Measurements from ENCODE around the gene NOLC1. TPM values are rescaled to one million over a fixed set of nuclear protein-coding genes. Genes with fewer than 3 reads are reported as not detected.
A peak's percentile ranks its signal among the peaks of the same experiment; 100 is the strongest.

Gene NOLC1
- 68.3 TPM for polyA plus RNA-seq
- long read RNA-seq, donor 1, partial matches to known transcripts: 0 of 1 reads
- long read RNA-seq, donor 1, other reads (novel, unspliced or antisense): 0 of 1 reads
- long read RNA-seq, donor 2, partial matches to known transcripts: 0 of 1 reads
- long read RNA-seq, donor 2, other reads (novel, unspliced or antisense): 0 of 1 reads
- long read RNA-seq, donor 3: 0 reads
- long read RNA-seq, donor 4: 0 reads
- long read RNA-seq, donor 5, partial matches to known transcripts: 0 of 1 reads
- long read RNA-seq, donor 5, other reads (novel, unspliced or antisense): 0 of 1 reads
- long read RNA-seq, donor 6, partial matches to known transcripts: 0 of 5 reads
- long read RNA-seq, donor 6, other reads (novel, unspliced or antisense): 0 of 5 reads
- long read RNA-seq, donor 7, partial matches to known transcripts: 12 of 17 reads
- long read RNA-seq, donor 7, other reads (novel, unspliced or antisense): 0 of 17 reads
- long read RNA-seq, donor 8, transcript NOLC1-207 (13 exons, 2,441 nt): major isoform, 6 of 8 reads
- long read RNA-seq, donor 8, partial matches to known transcripts: 0 of 8 reads
- long read RNA-seq, donor 8, other reads (novel, unspliced or antisense): 0 of 8 reads
- long read RNA-seq, donor 9, partial matches to known transcripts: 7 of 12 reads
- long read RNA-seq, donor 9, other reads (novel, unspliced or antisense): 0 of 12 reads
- long read RNA-seq, donor 10, partial matches to known transcripts: 0 of 6 reads
- long read RNA-seq, donor 10, other reads (novel, unspliced or antisense): 0 of 6 reads
- long read RNA-seq, donor 11, partial matches to known transcripts: 0 of 4 reads
- long read RNA-seq, donor 11, other reads (novel, unspliced or antisense): 0 of 4 reads

DNA sequence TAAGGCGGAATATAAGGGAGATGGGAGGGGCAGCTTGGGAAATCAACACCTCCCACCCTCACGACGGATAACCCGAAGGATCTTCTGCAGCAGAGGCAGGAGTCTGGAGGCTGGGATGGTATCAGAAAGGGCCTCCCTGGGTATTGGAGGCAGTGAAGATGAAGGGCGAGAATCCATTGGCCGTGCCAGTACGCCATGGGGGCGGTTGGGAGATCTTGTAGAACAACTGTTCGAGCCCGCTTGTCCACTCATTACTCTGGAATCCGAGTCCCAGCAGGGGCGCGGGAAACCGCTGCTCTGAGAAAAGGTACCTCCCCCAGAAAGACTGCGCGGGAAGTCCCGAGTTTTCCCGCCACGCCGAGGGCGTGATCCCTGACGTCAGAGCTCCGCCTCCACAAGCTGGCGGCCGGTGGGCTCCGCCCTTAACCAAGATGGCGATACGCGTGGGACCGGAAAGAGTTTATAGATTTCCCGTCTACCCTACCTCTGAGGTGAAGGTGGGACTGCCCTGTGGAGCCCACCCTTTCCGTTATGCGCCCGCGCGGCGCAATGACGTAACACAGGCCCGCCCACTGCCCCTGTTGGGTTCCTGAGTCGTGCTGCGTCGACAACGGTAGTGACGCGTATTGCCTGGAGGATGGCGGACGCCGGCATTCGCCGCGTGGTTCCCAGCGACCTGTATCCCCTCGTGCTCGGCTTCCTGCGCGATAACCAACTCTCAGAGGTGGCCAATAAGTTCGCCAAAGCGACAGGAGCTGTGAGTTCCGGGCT lies at the start of gene NOLC1:
Gene NOLC1 (plus strand): TSS at position 616 of the 771 bp plus-strand sequence. CDS start 22 bp downstream, at position 638.
- H3K4me3 ChIP-seq (ENCODE audit: low read length): peak within 1 kb of the TSS; percentile 90
- no CpG with 5 or more reads among the region's 59 CpGs for WGBS (ENCODE audit: insufficient coverage, low lambda C conversion rate)
- no peaks in the 10 kb centered on the region for H3K9me3 ChIP-seq (ENCODE audit: control insufficient read depth, low read depth, low read length)
- peaks cover 19% of the 10 kb centered on the region for H3K4me1 ChIP-seq (ENCODE audit: control insufficient read depth, insufficient read depth, low read length)
- peaks cover 45% of the 10 kb centered on the region for H3K36me3 ChIP-seq (ENCODE audit: control insufficient read depth, insufficient read depth, low read length)
- peak within 1 kb of the TSS; percentile 91 for H3K27ac ChIP-seq (ENCODE audit: low read length)
- H3K27me3 ChIP-seq (ENCODE audit: control insufficient read depth, insufficient read depth, low read length): no peaks in the 10 kb centered on the region
- peak; percentile 99 to 100 for DNase-seq

DNA sequence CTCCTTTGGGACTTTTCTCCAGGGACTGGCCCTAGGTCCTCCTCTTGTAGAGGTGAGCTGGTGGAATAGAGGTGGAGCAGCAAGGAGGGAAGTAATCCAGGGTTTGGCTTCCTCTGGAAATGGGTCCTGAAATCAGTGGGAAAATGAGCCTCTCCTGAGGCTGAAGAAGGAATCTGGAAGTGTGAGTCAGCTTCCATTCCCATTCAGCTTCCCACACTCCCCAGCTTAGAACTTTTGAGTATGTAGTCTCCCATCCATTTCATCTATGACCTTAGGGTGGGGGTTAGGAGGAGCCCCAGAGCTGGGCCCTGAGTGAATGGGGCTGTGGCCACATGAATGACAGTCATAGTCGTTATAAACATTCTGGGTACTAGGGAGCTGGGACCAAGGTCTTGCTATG lies 49.8 kb upstream of the NOLC1 start:
- Histone ChIP-seq H3K4me3 (ENCODE audit: low read length) (no peak overlapping the region), H3K36me3 (ENCODE audit: control insufficient read depth, insufficient read depth, low read length) (peaks cover 15% of the 10 kb centered on the region), H3K9me3 (ENCODE audit: control insufficient read depth, low read depth, low read length) (no peaks in the 10 kb centered on the region), H3K27me3 (ENCODE audit: control insufficient read depth, insufficient read depth, low read length) (no peaks in the 10 kb centered on the region), H3K27ac (ENCODE audit: low read length) (no peak overlapping the region), H3K4me1 (ENCODE audit: control insufficient read depth, insufficient read depth, low read length) (no peaks in the 10 kb centered on the region)
- no peak for DNase-seq
- no CpG with 5 or more reads among the region's 1 CpG for WGBS (ENCODE audit: insufficient coverage, low lambda C conversion rate)

- Histone ChIP-seq H3K4me1 (ENCODE audit: control insufficient read depth, insufficient read depth, low read length) (no peaks in the 10 kb centered on the region), H3K27ac (ENCODE audit: low read length) (no peak overlapping the region), H3K4me3 (ENCODE audit: low read length) (no peak overlapping the region), H3K9me3 (ENCODE audit: control insufficient read depth, low read depth, low read length) (no peaks in the 10 kb centered on the region), H3K27me3 (ENCODE audit: control insufficient read depth, insufficient read depth, low read length) (no peaks in the 10 kb centered on the region), H3K36me3 (ENCODE audit: control insufficient read depth, insufficient read depth, low read length) (peaks cover 60% of the 10 kb centered on the region)
- WGBS (ENCODE audit: insufficient coverage, low lambda C conversion rate): no CpG with 5 or more reads among the region's 2 CpGs
- peak in 1 of 2 donors; percentile 8 for DNase-seq
These were observed 45.2 kb upstream of the NOLC1 start for GRCh38 chr10:102106998-102107397.

DNA sequence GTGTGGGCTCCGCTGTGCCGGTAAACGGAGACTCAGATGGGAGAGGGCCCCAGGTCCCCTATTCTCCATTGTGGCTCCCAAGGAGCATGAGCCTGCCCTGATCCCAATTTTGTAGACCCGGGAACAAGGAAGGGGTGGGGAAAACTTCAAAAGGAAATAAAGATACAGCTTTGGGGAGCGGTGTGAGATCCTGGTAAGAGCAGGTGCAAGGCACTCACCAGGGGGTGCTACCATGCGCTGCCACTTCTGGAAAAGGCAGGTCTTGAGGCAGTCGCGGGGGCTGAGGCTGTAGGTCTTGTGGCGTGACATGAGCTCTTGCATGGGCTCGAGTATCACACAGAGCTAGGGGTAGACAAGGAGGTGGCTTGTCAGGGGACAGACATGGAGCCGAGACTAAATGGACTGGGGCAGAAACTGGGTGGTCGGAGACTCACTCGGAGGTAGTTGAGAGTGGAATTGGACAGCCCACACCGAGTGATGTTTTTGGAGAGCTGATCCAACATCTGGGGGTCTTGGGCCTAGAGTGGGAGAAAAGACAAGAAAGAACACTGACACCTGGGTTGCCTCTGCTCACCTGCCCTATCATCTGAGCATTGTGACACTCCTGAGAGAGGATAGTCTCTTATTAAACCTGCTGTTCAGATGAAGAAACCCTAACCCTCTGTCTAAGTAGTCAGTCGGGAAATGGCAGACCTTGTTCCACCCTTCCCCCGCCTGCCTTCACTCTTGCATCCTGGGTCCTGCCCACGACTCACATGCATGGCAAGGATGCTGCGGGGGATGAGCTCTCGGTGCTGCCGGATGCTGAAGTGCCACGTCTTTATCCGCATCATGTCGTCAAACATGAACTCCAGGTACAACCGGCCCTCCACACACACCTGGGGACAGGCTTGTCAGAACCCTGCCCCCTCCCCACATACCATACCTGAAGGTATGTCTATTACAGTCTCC lies 42.7 kb upstream of the NOLC1 start:
- H3K27ac ChIP-seq (ENCODE audit: low read length): no peak overlapping the region
- no peak overlapping the region for H3K4me3 ChIP-seq (ENCODE audit: low read length)
- no peaks in the 10 kb centered on the region for H3K27me3 ChIP-seq (ENCODE audit: control insufficient read depth, insufficient read depth, low read length)
- H3K36me3 ChIP-seq (ENCODE audit: control insufficient read depth, insufficient read depth, low read length): peaks cover 57% of the 10 kb centered on the region
- H3K4me1 ChIP-seq (ENCODE audit: control insufficient read depth, insufficient read depth, low read length): peaks cover 11% of the 10 kb centered on the region
- H3K9me3 ChIP-seq (ENCODE audit: control insufficient read depth, low read depth, low read length): no peaks in the 10 kb centered on the region
- 89% methylated on average over 3 of the region's 24 CpGs for WGBS (ENCODE audit: insufficient coverage, low lambda C conversion rate)
- no peak for DNase-seq

DNA sequence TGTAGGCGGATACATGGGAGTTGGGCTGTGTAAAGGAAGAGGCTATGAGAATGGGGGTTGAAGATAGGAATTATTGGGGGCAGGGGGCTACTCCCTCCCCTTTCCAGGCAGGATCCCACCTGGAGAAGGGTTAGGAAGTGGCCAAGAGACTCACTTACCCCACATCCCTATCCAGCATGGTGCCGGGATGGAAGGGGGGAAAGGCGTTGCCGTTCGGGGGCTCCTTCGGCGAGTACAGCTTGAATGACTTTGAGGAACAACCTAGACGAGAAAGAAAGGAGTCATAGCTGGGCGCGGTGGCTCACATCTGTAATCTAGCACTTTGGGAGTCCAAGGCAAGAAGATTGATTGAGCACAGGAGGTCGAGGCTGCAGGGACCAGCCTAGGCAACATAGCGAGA lies 40.9 kb upstream of the NOLC1 start:
- DNase-seq: no peak
- no CpG with 5 or more reads among the region's 12 CpGs for WGBS (ENCODE audit: insufficient coverage, low lambda C conversion rate)

DNA sequence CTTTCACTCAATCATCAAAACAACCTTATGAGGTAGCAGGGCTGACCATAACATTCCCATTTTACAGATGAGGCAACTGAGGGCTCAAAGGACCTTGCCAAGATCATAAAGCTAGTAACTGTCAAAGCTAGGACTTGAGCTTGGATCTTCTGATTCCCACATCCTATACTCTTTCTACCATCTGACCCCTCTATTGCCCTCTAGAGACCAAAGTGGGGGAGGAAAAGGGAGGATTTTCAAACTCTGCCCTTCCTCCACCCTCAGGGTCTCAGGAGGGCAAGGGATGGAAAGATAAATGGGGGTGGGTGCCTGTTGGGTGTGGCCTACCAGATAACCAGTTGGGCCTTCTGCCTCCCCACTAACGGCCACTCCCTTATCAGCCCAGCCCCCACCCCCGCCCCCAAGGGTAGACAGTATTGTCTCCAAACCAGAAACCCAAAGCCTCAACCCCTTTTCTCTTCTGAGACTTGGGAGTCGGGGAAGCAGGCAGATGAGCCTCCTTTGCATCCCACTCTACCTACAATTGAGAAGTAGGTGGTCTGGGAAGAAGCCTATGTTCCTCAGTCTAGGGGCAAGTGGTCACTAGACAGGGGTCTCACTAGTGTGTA lies 39.9 kb upstream of the NOLC1 start:
- Histone ChIP-seq H3K4me3 (ENCODE audit: low read length) (no peak overlapping the region), H3K36me3 (ENCODE audit: control insufficient read depth, insufficient read depth, low read length) (peaks cover 46% of the 10 kb centered on the region), H3K27me3 (ENCODE audit: control insufficient read depth, insufficient read depth, low read length) (no peaks in the 10 kb centered on the region), H3K27ac (ENCODE audit: low read length) (no peak overlapping the region), H3K9me3 (ENCODE audit: control insufficient read depth, low read depth, low read length) (no peaks in the 10 kb centered on the region), H3K4me1 (ENCODE audit: control insufficient read depth, insufficient read depth, low read length) (peaks cover 32% of the 10 kb centered on the region)
- DNase-seq: peak in 1 of 2 donors; percentile 4
- no CpG with 5 or more reads among the region's 3 CpGs for WGBS (ENCODE audit: insufficient coverage, low lambda C conversion rate)

More for the DNA sequence above, 40.9 kb upstream of the NOLC1 start:
- Histone ChIP-seq H3K4me1 (ENCODE audit: control insufficient read depth, insufficient read depth, low read length) (peaks cover 22% of the 10 kb centered on the region), H3K36me3 (ENCODE audit: control insufficient read depth, insufficient read depth, low read length) (peaks cover 55% of the 10 kb centered on the region), H3K27me3 (ENCODE audit: control insufficient read depth, insufficient read depth, low read length) (no peaks in the 10 kb centered on the region), H3K4me3 (ENCODE audit: low read length) (no peak overlapping the region), H3K9me3 (ENCODE audit: control insufficient read depth, low read depth, low read length) (no peaks in the 10 kb centered on the region), H3K27ac (ENCODE audit: low read length) (no peak overlapping the region)

DNA sequence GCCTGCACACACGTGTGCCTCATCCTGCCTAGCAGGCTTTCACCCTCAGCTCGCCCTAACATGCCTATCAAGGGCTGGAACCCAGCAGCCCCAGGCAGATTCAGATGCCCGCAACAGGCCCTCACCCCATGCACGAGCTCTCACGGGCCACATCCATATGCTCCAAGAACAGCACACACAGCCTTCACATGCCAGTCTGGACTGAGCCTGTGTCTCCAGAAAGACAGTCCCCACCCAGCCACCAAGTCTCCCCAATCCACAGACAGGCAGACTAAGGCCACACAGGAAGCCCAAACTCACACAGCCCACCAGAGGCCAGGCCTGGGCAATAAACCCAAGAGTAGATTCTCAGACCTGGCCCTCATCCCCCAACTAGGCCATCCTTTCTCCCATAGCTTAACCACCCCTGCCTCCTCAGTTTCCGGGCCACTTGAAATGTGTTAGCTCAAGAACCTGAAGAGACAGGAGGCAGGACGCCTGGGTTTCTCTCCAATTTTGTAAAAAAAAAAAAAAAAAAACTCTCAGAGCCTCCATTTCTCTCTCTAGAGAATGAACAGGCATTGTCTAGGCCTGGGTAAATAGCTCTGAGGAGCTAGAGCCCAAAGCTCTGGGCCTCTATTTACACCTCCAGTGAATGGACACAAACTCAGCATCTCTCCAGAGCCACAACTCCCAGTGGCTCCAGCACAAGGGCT lies 38.8 kb upstream of the NOLC1 start:
- Histone ChIP-seq H3K4me3 (ENCODE audit: low read length) (peak overlapping the region; percentile 84), H3K4me1 (ENCODE audit: control insufficient read depth, insufficient read depth, low read length) (peaks cover 43% of the 10 kb centered on the region), H3K9me3 (ENCODE audit: control insufficient read depth, low read depth, low read length) (no peaks in the 10 kb centered on the region), H3K27me3 (ENCODE audit: control insufficient read depth, insufficient read depth, low read length) (no peaks in the 10 kb centered on the region), H3K27ac (ENCODE audit: low read length) (no peak overlapping the region), H3K36me3 (ENCODE audit: control insufficient read depth, insufficient read depth, low read length) (peaks cover 35% of the 10 kb centered on the region)
- peak in 1 of 2 donors; percentile 11 for DNase-seq
- WGBS (ENCODE audit: insufficient coverage, low lambda C conversion rate): no CpG with 5 or more reads among the region's 7 CpGs

DNA sequence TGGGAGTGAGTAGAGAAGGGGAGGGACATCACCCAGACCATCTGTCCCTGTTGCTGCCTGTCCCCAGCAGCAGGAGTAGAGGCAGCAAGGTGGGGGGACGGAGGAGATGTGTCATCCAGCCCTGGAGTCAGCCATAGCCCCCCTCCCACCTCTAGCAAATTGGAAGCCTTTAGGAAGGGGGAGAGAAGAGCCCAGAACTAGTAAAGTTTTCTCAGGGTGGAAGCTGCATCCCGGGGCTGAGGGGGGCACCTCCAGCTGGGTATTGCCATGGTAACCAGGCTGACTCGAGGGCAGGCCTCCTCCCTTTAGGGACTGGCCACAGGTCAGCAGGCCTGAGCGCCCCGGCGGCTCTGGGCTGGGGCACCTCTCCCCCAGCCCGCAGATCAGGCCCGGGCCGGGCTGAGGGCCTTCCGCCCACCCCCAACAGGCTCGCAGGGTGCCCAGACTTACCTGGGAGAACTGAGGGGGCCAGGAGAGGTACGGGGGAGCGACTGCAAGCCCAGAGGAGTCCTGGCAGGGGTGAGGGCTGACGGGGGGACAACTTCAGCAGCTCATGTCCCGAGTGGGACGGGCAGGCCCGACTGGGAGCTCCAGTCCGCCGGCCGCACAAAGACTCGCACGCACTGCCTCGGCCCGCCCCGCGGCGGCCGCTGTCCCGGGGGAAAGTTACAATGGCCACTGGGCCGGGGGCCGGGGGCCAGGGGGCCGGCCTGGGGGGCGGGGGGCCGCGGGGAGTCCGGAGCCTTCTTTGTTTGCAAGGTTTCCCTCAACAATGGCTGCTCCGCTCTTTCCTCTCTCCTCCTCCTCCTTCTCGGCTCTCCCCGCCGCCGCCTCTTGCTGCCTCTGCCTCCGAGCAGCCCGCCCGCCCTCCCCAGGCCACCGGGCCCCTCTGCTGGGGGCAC lies 38.0 kb upstream of the NOLC1 start:
- Histone ChIP-seq H3K27ac (ENCODE audit: low read length) (peak overlapping the region; percentile 77), H3K9me3 (ENCODE audit: control insufficient read depth, low read depth, low read length) (no peaks in the 10 kb centered on the region), H3K27me3 (ENCODE audit: control insufficient read depth, insufficient read depth, low read length) (no peaks in the 10 kb centered on the region), H3K4me1 (ENCODE audit: control insufficient read depth, insufficient read depth, low read length) (peaks cover 51% of the 10 kb centered on the region), H3K36me3 (ENCODE audit: control insufficient read depth, insufficient read depth, low read length) (peaks cover 27% of the 10 kb centered on the region), H3K4me3 (ENCODE audit: low read length) (peak overlapping the region; percentile 84)
- DNase-seq: peak in 1 of 2 donors; percentile 39
- no CpG with 5 or more reads among the region's 45 CpGs for WGBS (ENCODE audit: insufficient coverage, low lambda C conversion rate)

Data from large intestine (tissue), 12 donors.